Thyroid gland (tissue), 4 donors: Measurements from ENCODE around the gene ZNF821.

Source experiments
- POLR2A ChIP-seq, 2 donors: fragments of 450-650 bp; IDR thresholded peaks; one replicate each; pipeline ENCODE4 v1.6.1; 2017; ENCODE audit warnings: antibody characterized with exemption in 2 of 2, mild to moderate bottlenecking in 2 of 2, moderate library complexity in 1 of 2
- TF ChIP-seq, protein P1 (sequence below), 6 experiments: fragments of 200-600 bp in 3 of 6; fragments of 450-650 bp in 3 of 6; sonication (generic) in 3 of 6; IDR thresholded peaks; one replicate each; pipeline ENCODE4 v1.5.1; 2016 to 2019; ENCODE audit warnings: antibody characterized with exemption in 6 of 6, mild to moderate bottlenecking in 2 of 6, inconsistent platforms in 1 of 6, moderate library complexity in 1 of 6

DNA sequence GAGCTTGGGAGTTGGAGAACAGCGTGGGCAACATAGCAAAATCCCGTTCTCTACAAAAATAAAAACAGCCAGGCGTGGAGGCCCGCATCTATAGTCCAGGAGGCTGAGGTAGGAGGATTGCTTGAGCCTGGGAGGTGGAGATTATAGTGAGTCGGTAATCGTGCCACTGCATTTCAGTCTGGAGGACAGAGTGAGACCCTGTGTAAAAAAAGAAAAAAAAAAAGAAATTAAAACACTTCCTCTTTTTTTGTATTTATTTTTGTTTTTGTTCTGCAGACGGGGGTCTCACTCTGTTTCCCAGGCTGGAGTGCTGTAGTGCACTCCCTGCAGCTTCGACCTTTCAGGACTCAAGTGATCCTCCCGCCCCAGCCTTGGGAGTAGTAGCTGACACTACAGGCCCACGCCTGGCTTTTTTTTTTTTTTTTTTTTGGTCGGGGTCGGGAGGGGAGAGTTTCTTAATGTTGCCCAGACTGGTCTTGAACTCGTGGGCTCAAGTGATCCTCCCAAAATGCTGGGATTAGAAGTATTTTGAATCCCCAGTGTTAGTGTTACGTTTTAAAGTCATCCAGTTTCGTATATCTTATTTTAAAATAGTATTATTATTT is 12.9 kb upstream of the ZNF821 start:
- TF ChIP-seq, protein P1, sequence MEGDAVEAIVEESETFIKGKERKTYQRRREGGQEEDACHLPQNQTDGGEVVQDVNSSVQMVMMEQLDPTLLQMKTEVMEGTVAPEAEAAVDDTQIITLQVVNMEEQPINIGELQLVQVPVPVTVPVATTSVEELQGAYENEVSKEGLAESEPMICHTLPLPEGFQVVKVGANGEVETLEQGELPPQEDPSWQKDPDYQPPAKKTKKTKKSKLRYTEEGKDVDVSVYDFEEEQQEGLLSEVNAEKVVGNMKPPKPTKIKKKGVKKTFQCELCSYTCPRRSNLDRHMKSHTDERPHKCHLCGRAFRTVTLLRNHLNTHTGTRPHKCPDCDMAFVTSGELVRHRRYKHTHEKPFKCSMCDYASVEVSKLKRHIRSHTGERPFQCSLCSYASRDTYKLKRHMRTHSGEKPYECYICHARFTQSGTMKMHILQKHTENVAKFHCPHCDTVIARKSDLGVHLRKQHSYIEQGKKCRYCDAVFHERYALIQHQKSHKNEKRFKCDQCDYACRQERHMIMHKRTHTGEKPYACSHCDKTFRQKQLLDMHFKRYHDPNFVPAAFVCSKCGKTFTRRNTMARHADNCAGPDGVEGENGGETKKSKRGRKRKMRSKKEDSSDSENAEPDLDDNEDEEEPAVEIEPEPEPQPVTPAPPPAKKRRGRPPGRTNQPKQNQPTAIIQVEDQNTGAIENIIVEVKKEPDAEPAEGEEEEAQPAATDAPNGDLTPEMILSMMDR (IDR thresholded peaks at IDR 0.05): no peak
- TF ChIP-seq POLR2A (IDR thresholded peaks at IDR 0.05): no peak
